Caco-2 (cell line): ENCODE measurements around the gene KIF21A. TPM values are rescaled to one million over a fixed set of nuclear protein-coding genes. Genes with fewer than 3 reads are reported as not detected.

Source experiments
- BruUV-seq: library from RNA; stranded (reverse); fragments of 400-500 nt; replicated peaks from 2 replicates; lab custom pipeline; 2021; lab: Mats Ljungman, UMichigan
- CTCF ChIA-PET: fragments of 300-600 bp; sonication (Branson Sonifier 250); formaldehyde crosslinking; loops from one replicate; lab custom pipeline; 2022; ENCODE audit warnings: antibody characterized with exemption; lab: Charles Lee
- POLR2A ChIA-PET: fragments of 300-600 bp; sonication (Branson Sonifier 250); formaldehyde crosslinking; loops from one replicate; lab custom pipeline; 2022; ENCODE audit warnings: antibody characterized with exemption; lab: Charles Lee
- DNase-seq, 2 experiments: peaks; one replicate each; pipeline versions ENCODE4 v3.0.0 to v3.0.0-alpha.2; 2020 to 2022
- H3K27me3 ChIP-seq: replicated peaks from 2 replicates; pipeline ENCODE4 v1.6.0; 2011; ENCODE audit warnings: low read length; ENCODE audit not compliant: control insufficient read depth, insufficient read depth
- H3K36me3 ChIP-seq: 2 replicates; pipeline ENCODE4 v1.5.1; 2011; ENCODE audit warnings: low read length; ENCODE audit not compliant: control insufficient read depth, insufficient read depth
- H3K4me1 ChIP-seq: fragments of 250-450 bp; sonication (Bioruptor Pico); 2 replicates; pipeline ENCODE4 v1.5.1; 2020; ENCODE audit warnings: mild to moderate bottlenecking
- H3K4me3 ChIP-seq: 2 replicates; pipeline ENCODE4 v1.5.1; 2011; ENCODE audit warnings: low read depth, mild to moderate bottlenecking, control low read depth, low read length
- H3K9me3 ChIP-seq: fragments of 250-450 bp; sonication (Bioruptor Pico); 2 replicates; pipeline ENCODE4 v1.5.1; 2020; ENCODE audit warnings: mild to moderate bottlenecking, moderate library complexity
- H3K27ac Mint-ChIP-seq: one replicate; pipeline ENCODE4 v1.8.0; 2022; ENCODE audit warnings: mixed read lengths; ENCODE audit not compliant: unreplicated experiment
- H3K27me3 Mint-ChIP-seq: one replicate; pipeline ENCODE4 v1.8.0; 2022; ENCODE audit warnings: mixed read lengths; ENCODE audit not compliant: insufficient read depth, unreplicated experiment
- H3K36me3 Mint-ChIP-seq: one replicate; pipeline ENCODE4 v1.8.0; 2022; ENCODE audit warnings: mild to moderate bottlenecking, mixed read lengths; ENCODE audit not compliant: insufficient read depth, unreplicated experiment
- H3K4me1 Mint-ChIP-seq: one replicate; pipeline ENCODE4 v1.8.0; 2022; ENCODE audit warnings: low read depth, mixed read lengths; ENCODE audit not compliant: unreplicated experiment
- H3K4me3 Mint-ChIP-seq: one replicate; pipeline ENCODE4 v1.8.0; 2022; ENCODE audit warnings: mild to moderate bottlenecking, moderate library complexity, mixed read lengths; ENCODE audit not compliant: unreplicated experiment
- H3K9me3 Mint-ChIP-seq: one replicate; pipeline ENCODE4 v1.8.0; 2022; ENCODE audit warnings: mixed read lengths; ENCODE audit not compliant: unreplicated experiment
- intact Hi-C: fragments of 100-400 bp; cut with micrococcal nuclease; formaldehyde crosslinking; loops from one replicate; pipeline ENCODE4 v1.10.0; 2022; ENCODE audit not compliant: unreplicated experiment
- total RNA-seq: library from RNA; stranded (reverse); gene quantifications from 2 replicates; pipeline ENCODE4 v1.2.3, GENCODE V29; 2022
- TF ChIP-seq, protein P1 (sequence below), 2 experiments: fragments of 200-600 bp in 1 of 2; IDR thresholded peaks; 1 replicate in 1 of 2; 2 replicates in 1 of 2; pipeline versions ENCODE4 v1.5.1 to v1.8.0; 2011 to 2022; ENCODE audit warnings: antibody characterized with exemption in 1 of 2, control low read depth in 1 of 2, inconsistent platforms in 1 of 2, low read depth in 1 of 2, low read length in 1 of 2, mild to moderate bottlenecking in 1 of 2, moderate library complexity in 1 of 2; ENCODE audit not compliant: insufficient read depth in 1 of 2, severe bottlenecking in 1 of 2, unreplicated experiment in 1 of 2

Gene KIF21A
- total RNA-seq, 1 experiment from 2014 or later, result 77.5 TPM

DNA sequence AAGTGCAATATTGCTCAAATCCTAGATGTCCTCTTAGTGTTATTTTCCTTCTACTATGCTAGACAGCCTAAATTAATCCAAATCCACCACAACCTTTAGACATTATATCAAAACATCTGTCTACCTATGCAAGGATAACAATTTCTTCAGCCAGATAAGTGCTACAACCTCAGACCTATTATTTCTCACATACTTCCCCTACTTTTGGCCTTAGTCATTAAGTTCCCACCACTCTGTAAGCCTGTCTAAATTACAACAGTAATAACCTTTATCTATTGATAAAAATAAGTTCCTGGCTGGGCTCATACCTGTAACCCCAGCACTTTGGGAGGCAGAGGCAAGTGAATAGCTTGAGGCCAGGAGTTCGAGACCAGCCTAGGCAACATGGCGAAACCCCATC is 74.0 kb downstream of the KIF21A start:
- Mint-ChIP-seq H3K4me3 (no peak overlapping the region), H3K27me3 (no peaks in the 10 kb centered on the region), H3K9me3 (no peaks in the 10 kb centered on the region), H3K36me3 (peaks cover 28% of the 10 kb centered on the region), H3K4me1 (peaks cover 21% of the 10 kb centered on the region), H3K27ac (no peak overlapping the region)
- no peak for DNase-seq
- H3K27me3 ChIP-seq, result no peaks in the 10 kb centered on the region
- ChIA-PET CTCF (no interaction called here), POLR2A (no interaction called here)
- H3K9me3 ChIP-seq, result no peaks in the 10 kb centered on the region
- no peak overlapping the region for H3K4me3 ChIP-seq
- BruUV-seq, result no TSS peak
- peaks cover 22% of the 10 kb centered on the region for H3K4me1 ChIP-seq
- TF ChIP-seq, protein P1, sequence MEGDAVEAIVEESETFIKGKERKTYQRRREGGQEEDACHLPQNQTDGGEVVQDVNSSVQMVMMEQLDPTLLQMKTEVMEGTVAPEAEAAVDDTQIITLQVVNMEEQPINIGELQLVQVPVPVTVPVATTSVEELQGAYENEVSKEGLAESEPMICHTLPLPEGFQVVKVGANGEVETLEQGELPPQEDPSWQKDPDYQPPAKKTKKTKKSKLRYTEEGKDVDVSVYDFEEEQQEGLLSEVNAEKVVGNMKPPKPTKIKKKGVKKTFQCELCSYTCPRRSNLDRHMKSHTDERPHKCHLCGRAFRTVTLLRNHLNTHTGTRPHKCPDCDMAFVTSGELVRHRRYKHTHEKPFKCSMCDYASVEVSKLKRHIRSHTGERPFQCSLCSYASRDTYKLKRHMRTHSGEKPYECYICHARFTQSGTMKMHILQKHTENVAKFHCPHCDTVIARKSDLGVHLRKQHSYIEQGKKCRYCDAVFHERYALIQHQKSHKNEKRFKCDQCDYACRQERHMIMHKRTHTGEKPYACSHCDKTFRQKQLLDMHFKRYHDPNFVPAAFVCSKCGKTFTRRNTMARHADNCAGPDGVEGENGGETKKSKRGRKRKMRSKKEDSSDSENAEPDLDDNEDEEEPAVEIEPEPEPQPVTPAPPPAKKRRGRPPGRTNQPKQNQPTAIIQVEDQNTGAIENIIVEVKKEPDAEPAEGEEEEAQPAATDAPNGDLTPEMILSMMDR (IDR thresholded peaks at IDR 0.05; ENCODE audit: insufficient read depth in 1 of 2, low read depth in 1 of 2, low read length in 1 of 2, severe bottlenecking in 1 of 2, unreplicated experiment in 1 of 2), result no peak
- H3K36me3 ChIP-seq, result no peaks in the 10 kb centered on the region; the same call in 1 of the 2 replicates
- intact Hi-C loops, result loop anchor here (1.0 to 10.0 kb wide), 3 partner anchors 17 to 176 kb away; partner anchors contain the start of gene KIF21A

DNA sequence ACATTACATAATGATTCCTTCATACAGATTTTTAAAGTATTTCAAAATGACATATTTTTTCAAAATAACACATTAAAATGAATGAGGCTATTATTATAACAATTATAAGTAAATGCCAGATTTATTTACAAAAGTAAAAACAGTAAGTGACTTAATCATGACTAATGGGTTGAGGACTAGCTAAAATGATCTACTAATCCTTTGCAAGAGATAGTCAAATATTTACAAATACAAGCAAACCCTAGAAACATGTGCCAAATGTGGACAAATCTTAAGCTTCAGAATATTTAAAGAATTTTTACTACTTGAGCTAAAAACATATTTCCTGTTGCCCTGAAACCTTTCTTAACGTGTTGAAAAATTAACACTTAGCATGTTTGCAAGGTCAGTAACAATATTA is 74.8 kb downstream of the KIF21A start:
- Mint-ChIP-seq H3K27me3 (no peaks in the 10 kb centered on the region), H3K36me3 (peaks cover 33% of the 10 kb centered on the region), H3K9me3 (no peaks in the 10 kb centered on the region), H3K4me3 (no peak overlapping the region), H3K4me1 (peaks cover 17% of the 10 kb centered on the region), H3K27ac (no peak overlapping the region)
- BruUV-seq, result no TSS peak
- Histone ChIP-seq H3K4me3 (no peak overlapping the region), H3K4me1 (peaks cover 22% of the 10 kb centered on the region), H3K36me3 (no peaks in the 10 kb centered on the region; the same call in 1 of the 2 replicates), H3K27me3 (no peaks in the 10 kb centered on the region), H3K9me3 (no peaks in the 10 kb centered on the region)
- intact Hi-C loops, result loop anchor here (1.0 to 10.0 kb wide), 3 partner anchors 18 to 177 kb away; partner anchors contain the start of gene KIF21A
- ChIA-PET CTCF (no interaction called here), POLR2A (no interaction called here)
- TF ChIP-seq, protein P1 (IDR thresholded peaks at IDR 0.05; ENCODE audit: insufficient read depth in 1 of 2, low read depth in 1 of 2, low read length in 1 of 2, severe bottlenecking in 1 of 2, unreplicated experiment in 1 of 2), result no peak
- no peak for DNase-seq

DNA sequence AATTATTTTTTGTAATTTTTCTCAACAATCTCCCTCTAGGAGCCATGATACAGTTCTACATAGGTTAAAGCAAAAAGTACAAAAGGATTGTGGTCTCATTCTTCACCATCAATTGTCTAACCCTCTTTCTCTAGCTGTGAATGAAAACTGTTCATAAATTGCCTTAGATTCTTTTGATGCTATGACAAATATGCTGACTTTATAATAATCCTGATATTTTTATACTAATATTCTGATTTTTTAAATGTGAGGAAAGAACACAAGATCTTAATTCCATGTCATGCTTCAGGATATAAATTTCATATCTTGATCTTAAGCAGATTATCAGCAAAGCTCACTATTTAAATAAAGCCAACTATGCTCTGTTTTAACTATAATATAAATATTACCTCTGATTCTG is 75.4 kb downstream of the KIF21A start:
- Mint-ChIP-seq H3K36me3 (peaks cover 33% of the 10 kb centered on the region), H3K27me3 (no peaks in the 10 kb centered on the region), H3K9me3 (no peaks in the 10 kb centered on the region), H3K4me1 (peaks cover 11% of the 10 kb centered on the region), H3K27ac (no peak overlapping the region), H3K4me3 (no peak overlapping the region)
- Histone ChIP-seq H3K36me3 (no peaks in the 10 kb centered on the region; the same call in 1 of the 2 replicates), H3K9me3 (no peaks in the 10 kb centered on the region), H3K4me3 (no peak overlapping the region), H3K4me1 (peaks cover 22% of the 10 kb centered on the region), H3K27me3 (no peaks in the 10 kb centered on the region)
- ChIA-PET CTCF (no interaction called here), POLR2A (no interaction called here)
- TF ChIP-seq, protein P1 (IDR thresholded peaks at IDR 0.05; ENCODE audit: insufficient read depth in 1 of 2, low read depth in 1 of 2, low read length in 1 of 2, severe bottlenecking in 1 of 2, unreplicated experiment in 1 of 2), result no peak
- DNase-seq, result no peak
- intact Hi-C loops, result loop anchor here (10.0 kb wide), 1 partner anchor 177 kb away; no protein-coding TSS in a partner anchor
- no TSS peak for BruUV-seq
